GM12878 (cell line): ENCODE measurements around the gene SRF.
A peak's percentile ranks its signal among the peaks of the same experiment; 100 is the strongest.

Experiments used
- CEBPB ChIP-seq, 2 experiments: fragments of 150-350 bp in 1 of 2; IDR thresholded peaks; 2 replicates each; pipeline ENCODE4 v1.6.1; 2012 to 2014; ENCODE audit warnings: low read depth in 2 of 2, low read length in 2 of 2, borderline replicate concordance in 1 of 2, inconsistent platforms in 1 of 2
- CREM ChIP-seq: IDR thresholded peaks from 2 replicates; pipeline ENCODE4 v1.6.1; 2014; ENCODE audit warnings: antibody characterized with exemption, low read depth
- CTCF ChIP-seq, 3 experiments: IDR thresholded peaks in 2 of 3; conservative IDR thresholded peaks in 1 of 3; 2 replicates each; pipeline ENCODE4 v1.5.1; 2011; ENCODE audit warnings: low read depth in 3 of 3, low read length in 3 of 3, mild to moderate bottlenecking in 3 of 3, control low read depth in 2 of 3, moderate library complexity in 2 of 3, inconsistent platforms in 1 of 3, mixed read lengths in 1 of 3; ENCODE audit not compliant: control insufficient read depth in 2 of 3, insufficient read depth in 1 of 3; ENCODE audit errors: extremely low read depth in 1 of 3
- EP300 ChIP-seq, 2 experiments: fragments of 150-350 bp in 1 of 2; IDR thresholded peaks; 2 replicates each; pipeline ENCODE4 v1.6.1; 2011 to 2012; ENCODE audit warnings: low read depth in 2 of 2, low read length in 2 of 2, borderline replicate concordance in 1 of 2, improper control_type of control experiment in 1 of 2, inconsistent platforms in 1 of 2; ENCODE audit not compliant: control insufficient read depth in 1 of 2
- HCFC1 ChIP-seq: fragments of 150-350 bp; IDR thresholded peaks from 2 replicates; pipeline ENCODE4 v1.6.1; 2014; ENCODE audit warnings: low read length
- JUND ChIP-seq: IDR thresholded peaks from 2 replicates; pipeline ENCODE4 v1.6.1; 2012; ENCODE audit warnings: low read depth, mild to moderate bottlenecking, low read length, improper control_type of control experiment, moderate library complexity
- POLR2A ChIP-seq: IDR thresholded peaks from 2 replicates; pipeline ENCODE4 v1.6.1; 2011; ENCODE audit warnings: low read depth, mild to moderate bottlenecking, low read length
- POU2F2 ChIP-seq: IDR thresholded peaks from 3 replicates; pipeline ENCODE4 v1.6.1; 2011; ENCODE audit warnings: low read depth, mild to moderate bottlenecking, low read length, borderline replicate concordance
- PRDM15 ChIP-seq: fragments of 450-650 bp; formaldehyde crosslinking; IDR thresholded peaks from 2 replicates; pipeline ENCODE4 v1.4.0; 2020; ENCODE audit warnings: mild to moderate bottlenecking, moderate library complexity
- REST ChIP-seq: IDR thresholded peaks from 2 replicates; pipeline ENCODE4 v1.6.1; 2012; ENCODE audit warnings: mild to moderate bottlenecking, low read depth, low read length
- RFX5 ChIP-seq: IDR thresholded peaks from 2 replicates; pipeline ENCODE4 v1.6.1; 2011; ENCODE audit warnings: low read depth, low read length, improper control_type of control experiment
- SIN3A ChIP-seq: IDR thresholded peaks from 2 replicates; pipeline ENCODE4 v1.6.1; 2012; ENCODE audit warnings: low read depth, low read length, improper control_type of control experiment
- SMC3 ChIP-seq: IDR thresholded peaks from 2 replicates; pipeline ENCODE4 v1.6.1; 2011; ENCODE audit warnings: low read length, improper control_type of control experiment, borderline replicate concordance
- ZBTB40 ChIP-seq: fragments of 450-650 bp; IDR thresholded peaks from 2 replicates; pipeline ENCODE4 v1.6.1; 2016; ENCODE audit warnings: mild to moderate bottlenecking, moderate library complexity, borderline replicate concordance

- TF ChIP-seq POU2F2 (peak; percentile 81; the same call in 2 of the 3 replicates), CTCF (IDR thresholded peaks at IDR 0.05 in 2 of 3, conservative IDR thresholded peaks at IDR 0.05 in 1 of 3; ENCODE audit: control insufficient read depth in 2 of 3, extremely low read depth in 1 of 3, insufficient read depth in 1 of 3, low read depth in 3 of 3, low read length in 3 of 3) (no peak), REST (no peak), SMC3 (no peak), JUND (no peak), ZBTB40 (no peak), HCFC1 (peak; percentile 71), POLR2A (peak; percentile 89), EP300 (IDR thresholded peaks at IDR 0.05; ENCODE audit: borderline replicate concordance in 1 of 2, control insufficient read depth in 1 of 2, low read depth in 2 of 2, low read length in 2 of 2) (no peak), CEBPB (IDR thresholded peaks at IDR 0.05; ENCODE audit: borderline replicate concordance in 1 of 2, low read depth in 2 of 2, low read length in 2 of 2) (no peak), PRDM15 (CRISPR knock-in tag) (no peak), SIN3A (peak; percentile 59; the same call in 1 of the 2 replicates), RFX5 (no peak), CREM (peak; percentile 59)
These were observed 11.1 kb downstream of the SRF start, which contains the start of gene CUL9 for GRCh38 chr6:43181942-43182860.
